Esophagus squamous epithelium (tissue), 4 donors: ENCODE measurements around the gene CPED1.

Source experiments
- CTCF ChIP-seq, 6 experiments: fragments of 450-650 bp in 4 of 6; fragments of 200-600 bp in 2 of 6; sonication (generic) in 2 of 6; IDR thresholded peaks; one replicate each; pipeline ENCODE4 v1.5.1; 2016 to 2019; ENCODE audit warnings: antibody characterized with exemption in 6 of 6, mild to moderate bottlenecking in 4 of 6, moderate library complexity in 4 of 6
- POLR2A ChIP-seq, 4 donors: fragments of 450-650 bp; IDR thresholded peaks; one replicate each; pipeline ENCODE4 v1.6.1; 2017; ENCODE audit warnings: antibody characterized with exemption in 4 of 4, mild to moderate bottlenecking in 4 of 4, moderate library complexity in 3 of 4

- TF ChIP-seq POLR2A (IDR thresholded peaks at IDR 0.05) (no peak), CTCF (IDR thresholded peaks at IDR 0.05) (no peak)
Observed at GRCh38 chr7:121000081-121000983, 11.8 kb downstream of the CPED1 start.
